Sigmoid colon (tissue), 7 donors: ENCODE measurements around the gene CCDC187. TPM values are rescaled to one million over a fixed set of nuclear protein-coding genes. Genes with fewer than 3 reads are reported as not detected.

Experiments
- DNase-seq: peaks from one replicate; pipeline ENCODE4 v3.0.0-alpha.2; 2019
- H3K27ac ChIP-seq, 4 donors: fragments of 200-600 bp; sonication (generic); one replicate each; pipeline ENCODE4 v1.5.1; 2016 to 2019; ENCODE audit warnings: mild to moderate bottlenecking in 1 of 4
- H3K27me3 ChIP-seq, 3 donors: fragments of 200-600 bp; sonication (generic); one replicate each; pipeline ENCODE4 v1.5.1; 2019; ENCODE audit warnings: mild to moderate bottlenecking in 1 of 3
- H3K36me3 ChIP-seq, 4 donors: fragments of 200-600 bp; sonication (generic); one replicate each; pipeline ENCODE4 v1.5.1; 2016 to 2019
- H3K4me1 ChIP-seq, 4 donors: fragments of 200-600 bp; sonication (generic); one replicate each; pipeline ENCODE4 v1.5.1; 2017 to 2019
- H3K4me3 ChIP-seq, 4 donors: fragments of 200-600 bp; sonication (generic); one replicate each; pipeline ENCODE4 v1.5.1; 2017 to 2019; ENCODE audit warnings: mild to moderate bottlenecking in 2 of 4, moderate library complexity in 1 of 4
- H3K9me3 ChIP-seq, 4 donors: fragments of 200-600 bp in 3 of 4; sonication (generic) in 3 of 4; one replicate each; pipeline versions ENCODE4 v1.5.1 to v1.6.1; 2013 to 2019
- CTCF ChIP-seq, 4 experiments: fragments of 450-650 bp in 3 of 4; fragments of 200-600 bp in 1 of 4; IDR thresholded peaks; one replicate each; pipeline ENCODE4 v1.5.1; 2016 to 2019; ENCODE audit warnings: antibody characterized with exemption in 4 of 4, mild to moderate bottlenecking in 3 of 4, moderate library complexity in 2 of 4
- EP300 ChIP-seq, 4 donors: sonication (generic); formaldehyde crosslinking; IDR thresholded peaks; one replicate each; pipeline ENCODE4 v1.6.1; 2017; ENCODE audit warnings: antibody characterized with exemption in 4 of 4
- POLR2A ChIP-seq, 2 donors: fragments of 450-650 bp; IDR thresholded peaks; one replicate each; pipeline ENCODE4 v1.6.1; 2016; ENCODE audit warnings: antibody characterized with exemption in 2 of 2, mild to moderate bottlenecking in 2 of 2, moderate library complexity in 2 of 2
- POLR2AphosphoS5 ChIP-seq, 4 donors: sonication (generic); formaldehyde crosslinking; IDR thresholded peaks; one replicate each; pipeline ENCODE4 v1.6.1; 2017; ENCODE audit warnings: antibody characterized with exemption in 4 of 4
- WGBS, 2 donors: extraction: QIAGEN DNeasy Blood & Tissue Kit; methylation state at CpG; one replicate each; pipeline ENCODE4 v1.1.7; 2013; 5-methylcytosine and 5-hydroxymethylcytosine counted together
- intact Hi-C: fragments of 100-400 bp; cut with DNase I; formaldehyde crosslinking; loops from one replicate; pipeline ENCODE4 v1.15.1; 2023
- polyA plus RNA-seq, 3 donors: library from polyadenylated mRNA; stranded (reverse); fragments of 200-250 nt; gene quantifications; one replicate each; pipeline ENCODE4 v1.2.3, GENCODE V29; 2013
- total RNA-seq, 4 donors: library from RNA; depleted of rRNA; stranded (reverse); fragments of >200 nt; gene quantifications; one replicate each; pipeline ENCODE4 v1.1.0, GENCODE V29; 2016
- donor health status: healthy with polysubstance abuse.
- donor health status: Bipolar disorder and iron deficiency.
- donor health status: healthy.

The CCDC187 gene
- total and polyA plus RNA-seq, 7 donors, result 0.32 TPM; not detected in 6

- TF ChIP-seq POLR2AphosphoS5 (IDR thresholded peaks at IDR 0.05) (no peak), POLR2A (IDR thresholded peaks at IDR 0.05) (no peak), EP300 (IDR thresholded peaks at IDR 0.05) (no peak), CTCF (IDR thresholded peaks at IDR 0.05) (no peak)
- no peak for DNase-seq
- H3K4me3 ChIP-seq, result no peak overlapping the region
- H3K27ac ChIP-seq, result no peak overlapping the region
- no peaks in the 10 kb centered on the region for H3K36me3 ChIP-seq
- H3K9me3 ChIP-seq, result no peaks in the 10 kb centered on the region
- H3K27me3 ChIP-seq, result peaks cover 0 to 94% (median 53%) of the 10 kb centered on the region in 3 donors
- 84 to 87% methylated on average over 30 of the region's 30 CpGs for WGBS, 2 donors
- H3K4me1 ChIP-seq, result peaks cover 0 to 8% (median 6%) of the 10 kb centered on the region in 4 donors
- intact Hi-C loops, result no loop called here
Observed at GRCh38 chr9:136286359-136286986, 17.4 kb downstream of the CCDC187 start.

- Histone ChIP-seq H3K4me3 (no peak overlapping the region), H3K36me3 (no peaks in the 10 kb centered on the region), H3K27me3 (peaks cover 0 to 86% (median 51%) of the 10 kb centered on the region in 3 donors), H3K9me3 (no peaks in the 10 kb centered on the region), H3K4me1 (peaks cover 0 to 8% (median 6%) of the 10 kb centered on the region in 4 donors), H3K27ac (no peak overlapping the region)
- 71 to 83% methylated on average over 28 of the region's 28 CpGs for WGBS, 2 donors
- intact Hi-C loops, result no loop called here
- no peak for DNase-seq
- no peak for TF ChIP-seq POLR2A (IDR thresholded peaks at IDR 0.05)
- TF ChIP-seq CTCF (IDR thresholded peaks at IDR 0.05), result no peak
- no peak for TF ChIP-seq POLR2AphosphoS5 (IDR thresholded peaks at IDR 0.05)
- no peak for TF ChIP-seq EP300 (IDR thresholded peaks at IDR 0.05)
Observed at GRCh38 chr9:136285501-136286358, 18.2 kb downstream of the CCDC187 start.

GRCh38 chr9:136284951-136285350, 18.9 kb downstream of the CCDC187 start:
- H3K9me3 ChIP-seq, result no peaks in the 10 kb centered on the region
- H3K4me3 ChIP-seq, result no peak overlapping the region
- no peak overlapping the region for H3K27ac ChIP-seq
- no peak for DNase-seq
- TF ChIP-seq POLR2AphosphoS5 (IDR thresholded peaks at IDR 0.05) (no peak), EP300 (IDR thresholded peaks at IDR 0.05) (no peak), POLR2A (IDR thresholded peaks at IDR 0.05) (no peak), CTCF (IDR thresholded peaks at IDR 0.05) (no peak)
- 85 to 91% methylated on average over 19 of the region's 19 CpGs for WGBS, 2 donors
- H3K27me3 ChIP-seq, result peaks cover 0 to 80% (median 44%) of the 10 kb centered on the region in 3 donors
- peaks cover 0 to 8% (median 6%) of the 10 kb centered on the region in 4 donors for H3K4me1 ChIP-seq
- intact Hi-C loops, result no loop called here
- no peaks in the 10 kb centered on the region for H3K36me3 ChIP-seq

GRCh38 chr9:136284311-136284710, 19.6 kb downstream of the CCDC187 start:
- no peak for DNase-seq
- 54 to 72% methylated on average over 22 of the region's 22 CpGs for WGBS, 2 donors
- Histone ChIP-seq H3K4me3 (no peak overlapping the region), H3K9me3 (no peaks in the 10 kb centered on the region), H3K36me3 (no peaks in the 10 kb centered on the region), H3K27me3 (peaks cover 0 to 81% (median 44%) of the 10 kb centered on the region in 3 donors), H3K27ac (no peak overlapping the region), H3K4me1 (peaks cover 0 to 8% (median 6%) of the 10 kb centered on the region in 4 donors)
- TF ChIP-seq POLR2AphosphoS5 (IDR thresholded peaks at IDR 0.05), result no peak
- intact Hi-C loops, result no loop called here
